DOHH2 (cell line): Measurements from ENCODE around the gene CNOT4.

Experiments
- H3F3A ChIP-seq: fragments of 200-600 bp; sonication (generic), shearing (Covaris generic); 2 replicates; pipeline ENCODE4 v1.6.0; 2016; ENCODE audit warnings: antibody characterized with exemption, mild to moderate bottlenecking; ENCODE audit not compliant: control insufficient read depth, insufficient read depth
- H3K27ac ChIP-seq: fragments of 200-600 bp; sonication (generic); 2 replicates; pipeline ENCODE4 v1.5.1; 2014; ENCODE audit warnings: low read depth, mild to moderate bottlenecking, low read length, moderate library complexity
- H3K27me3 ChIP-seq: fragments of 200-600 bp; sonication (generic); 2 replicates; pipeline ENCODE4 v1.6.1; 2014; ENCODE audit warnings: mild to moderate bottlenecking, low read length, mixed read lengths; ENCODE audit not compliant: control insufficient read depth
- H3K36me3 ChIP-seq: fragments of 200-600 bp; sonication (generic); 2 replicates; pipeline ENCODE4 v1.6.1; 2014; ENCODE audit warnings: mild to moderate bottlenecking, low read length, moderate library complexity, mixed read lengths; ENCODE audit not compliant: control insufficient read depth
- H3K4me1 ChIP-seq: fragments of 200-600 bp; sonication (generic); 2 replicates; pipeline ENCODE4 v1.6.1; 2014; ENCODE audit warnings: mild to moderate bottlenecking, low read length, mixed read lengths; ENCODE audit not compliant: control insufficient read depth
- H3K4me2 ChIP-seq: fragments of 200-600 bp; sonication (generic); 2 replicates; pipeline ENCODE4 v1.6.0; 2014; ENCODE audit warnings: mild to moderate bottlenecking, low read length, moderate library complexity
- H3K4me3 ChIP-seq: fragments of 200-600 bp; sonication (generic); 2 replicates; pipeline ENCODE4 v1.5.1; 2014; ENCODE audit warnings: mild to moderate bottlenecking, low read length, mixed read lengths
- H3K79me2 ChIP-seq: fragments of 200-600 bp; sonication (generic); 2 replicates; pipeline ENCODE4 v1.6.1; 2014; ENCODE audit warnings: mild to moderate bottlenecking, low read length, mixed read lengths; ENCODE audit not compliant: control insufficient read depth
- H3K9me2 ChIP-seq: fragments of 200-600 bp; sonication (generic); replicated peaks from 2 replicates; pipeline ENCODE4 v1.6.1; 2014; ENCODE audit warnings: mild to moderate bottlenecking, low read length, mixed read lengths; ENCODE audit not compliant: control insufficient read depth
- H3K9me3 ChIP-seq: fragments of 200-600 bp; sonication (generic); 2 replicates; pipeline ENCODE4 v1.6.1; 2014; ENCODE audit warnings: antibody characterized with exemption, low read length, mixed read lengths; ENCODE audit not compliant: control insufficient read depth, insufficient read depth
- H4K20me1 ChIP-seq: fragments of 200-600 bp; sonication (generic); 2 replicates; pipeline ENCODE4 v1.6.0; 2014; ENCODE audit warnings: low read depth, mild to moderate bottlenecking, antibody characterized with exemption, low read length, moderate library complexity; ENCODE audit not compliant: control insufficient read depth, insufficient read depth
- CTCF ChIP-seq: fragments of 200-600 bp; sonication (generic); IDR thresholded peaks from one replicate; pipeline ENCODE4 v1.5.1; 2014; ENCODE audit warnings: antibody characterized with exemption, mild to moderate bottlenecking, low read depth, low read length; ENCODE audit not compliant: poor library complexity, severe bottlenecking
- EZH2phosphoT487 ChIP-seq: fragments of 200-600 bp; sonication (generic); IDR thresholded peaks from 2 replicates; pipeline ENCODE4 v1.6.1; 2017; ENCODE audit warnings: borderline replicate concordance, mild to moderate bottlenecking, antibody characterized with exemption, low read length, moderate library complexity, mixed read lengths

The CNOT4 gene

GRCh38 chr7:135334830-135335543, 174.9 kb downstream of the CNOT4 start:
- no peaks in the 10 kb centered on the region for H4K20me1 ChIP-seq
- no peak for TF ChIP-seq EZH2phosphoT487
- no peak for TF ChIP-seq CTCF

GRCh38 chr7:135333946-135334345, 176.0 kb downstream of the CNOT4 start:
- Histone ChIP-seq H3K27ac (no peak overlapping the region), H4K20me1 (no peaks in the 10 kb centered on the region), H3K4me2 (no peak overlapping the region), H3K4me1 (no peaks in the 10 kb centered on the region), H3F3A (no peaks in the 10 kb centered on the region), H3K79me2 (no peaks in the 10 kb centered on the region), H3K4me3 (no peak overlapping the region), H3K27me3 (no peaks in the 10 kb centered on the region), H3K9me3 (no peaks in the 10 kb centered on the region), H3K36me3 (no peaks in the 10 kb centered on the region), H3K9me2 (no peaks in the 10 kb centered on the region)
- TF ChIP-seq CTCF (no peak), EZH2phosphoT487 (no peak)

More at GRCh38 chr7:135334830-135335543, 174.9 kb downstream of the CNOT4 start:
- no peak overlapping the region for H3K27ac ChIP-seq
- H3K79me2 ChIP-seq = no peaks in the 10 kb centered on the region
- no peaks in the 10 kb centered on the region for H3K27me3 ChIP-seq
- H3K4me1 ChIP-seq = no peaks in the 10 kb centered on the region
- H3K9me2 ChIP-seq = no peaks in the 10 kb centered on the region
- H3K36me3 ChIP-seq = no peaks in the 10 kb centered on the region
- no peaks in the 10 kb centered on the region for H3F3A ChIP-seq
- H3K4me3 ChIP-seq = no peak overlapping the region
- no peak overlapping the region for H3K4me2 ChIP-seq
- no peaks in the 10 kb centered on the region for H3K9me3 ChIP-seq

- no peak overlapping the region for H3K4me2 ChIP-seq
- no peaks in the 10 kb centered on the region for H3K4me1 ChIP-seq
- H3K9me3 ChIP-seq = no peaks in the 10 kb centered on the region
- no peak overlapping the region for H3K27ac ChIP-seq
- no peak overlapping the region for H3K4me3 ChIP-seq
- H3K36me3 ChIP-seq = no peaks in the 10 kb centered on the region
- H3K27me3 ChIP-seq = no peaks in the 10 kb centered on the region
- no peaks in the 10 kb centered on the region for H3F3A ChIP-seq
- H3K79me2 ChIP-seq = no peaks in the 10 kb centered on the region
- TF ChIP-seq EZH2phosphoT487 (no peak), CTCF (no peak)
- H4K20me1 ChIP-seq = no peaks in the 10 kb centered on the region
- no peaks in the 10 kb centered on the region for H3K9me2 ChIP-seq
Observed at GRCh38 chr7:135333200-135333599, 176.7 kb downstream of the CNOT4 start.
